H1 (cell line): ENCODE results near the gene RASAL2. TPM values are rescaled to one million over a fixed set of nuclear protein-coding genes. Genes with fewer than 3 reads are reported as not detected.

Experiments
- CTCF ChIA-PET: fragments of 300-600 bp; sonication (Branson Sonifier 250); formaldehyde crosslinking; loops from one replicate; lab custom pipeline; 2021; ENCODE audit not compliant: partially characterized antibody; lab: Charles Lee
- POLR2A ChIA-PET: fragments of 300-600 bp; sonication (Branson Sonifier 250); formaldehyde crosslinking; loops from one replicate; lab custom pipeline; 2021; ENCODE audit warnings: inconsistent platforms; ENCODE audit not compliant: partially characterized antibody; lab: Charles Lee
- DNase-seq, 2 experiments: peaks; one replicate each; pipeline versions ENCODE4 v3.0.0 to v3.0.0-alpha.2; 2010 to 2022; ENCODE audit warnings: low spot score in 2 of 2, low read depth in 1 of 2, mixed read lengths in 1 of 2
- FAIRE-seq: peaks from 2 replicates; lab custom pipeline; 2011; peaks lifted over from hg19 to GRCh38; lab: Jason Lieb, UNC
- H2AFZ ChIP-seq: 2 replicates; pipeline ENCODE4 v1.8.1; 2012; ENCODE audit warnings: low read length, inconsistent platforms
- H2AK5ac ChIP-seq: 2 replicates; pipeline ENCODE4 v1.6.1; 2013; ENCODE audit warnings: low read depth, low read length
- H2BK120ac ChIP-seq: replicated peaks from 2 replicates; pipeline ENCODE3; 2013; ENCODE audit warnings: low read depth, low read length, inconsistent platforms
- H2BK12ac ChIP-seq: 2 replicates; pipeline ENCODE4 v1.6.1; 2013; ENCODE audit warnings: low read depth, low read length
- H2BK15ac ChIP-seq: 2 replicates; pipeline ENCODE4 v1.6.1; 2013; ENCODE audit warnings: low read length
- H2BK20ac ChIP-seq: 2 replicates; pipeline ENCODE4 v1.6.1; 2013; ENCODE audit warnings: low read length
- H2BK5ac ChIP-seq: 2 replicates; pipeline ENCODE4 v1.6.1; 2013; ENCODE audit warnings: low read depth, low read length
- H3K14ac ChIP-seq: 2 replicates; pipeline ENCODE4 v1.6.1; 2013; ENCODE audit warnings: inconsistent platforms; ENCODE audit not compliant: insufficient read length
- H3K18ac ChIP-seq: 2 replicates; pipeline ENCODE4 v1.6.1; 2013; ENCODE audit warnings: low read length; ENCODE audit errors: extremely low read depth
- H3K23ac ChIP-seq: 2 replicates; pipeline ENCODE4 v1.6.1; 2013; ENCODE audit warnings: inconsistent platforms; ENCODE audit not compliant: insufficient read length
- H3K23me2 ChIP-seq: 2 replicates; pipeline ENCODE4 v1.6.1; 2013; ENCODE audit warnings: low read depth, low read length
- H3K27ac ChIP-seq: 2 replicates; pipeline ENCODE4 v1.6.1; 2011; ENCODE audit warnings: low read depth, low read length, inconsistent platforms
- H3K27me3 ChIP-seq, 4 experiments: replicated peaks in 1 of 4; 1 replicate in 1 of 4; 2 replicates in 3 of 4; pipeline versions ENCODE4 v1.6.1 to v1.8.1; 2011 to 2013; ENCODE audit warnings: low read length in 3 of 4, mild to moderate bottlenecking in 3 of 4, inconsistent platforms in 2 of 4, mixed read lengths in 2 of 4, moderate library complexity in 1 of 4; ENCODE audit not compliant: control insufficient read depth in 3 of 4, insufficient read depth in 3 of 4; ENCODE audit errors: extremely low read depth in 1 of 4
- H3K36me3 ChIP-seq, 4 experiments: 2 replicates each; pipeline versions ENCODE4 v1.6.1 to v1.8.1; 2011 to 2013; ENCODE audit warnings: mild to moderate bottlenecking in 4 of 4, low read length in 3 of 4, moderate library complexity in 2 of 4, control low read depth in 1 of 4, inconsistent platforms in 1 of 4; ENCODE audit not compliant: insufficient read depth in 4 of 4, control insufficient read depth in 2 of 4
- H3K4ac ChIP-seq: replicated peaks from 2 replicates; pipeline ENCODE3; 2013; ENCODE audit warnings: low read length, low read depth, mixed read lengths, inconsistent platforms; ENCODE audit not compliant: insufficient read length
- H3K4me1 ChIP-seq, 4 experiments: replicated peaks in 1 of 4; 1 replicate in 1 of 4; 2 replicates in 3 of 4; pipeline versions ENCODE4 v1.6.1 to v1.8.1; 2011 to 2013; ENCODE audit warnings: low read length in 3 of 4, inconsistent platforms in 2 of 4, mixed read lengths in 1 of 4; ENCODE audit not compliant: insufficient read depth in 4 of 4, control insufficient read depth in 3 of 4
- H3K4me2 ChIP-seq, 2 experiments: 2 replicates each; pipeline versions ENCODE4 v1.6.1 to v1.8.1; 2011 to 2013; ENCODE audit warnings: low read depth in 2 of 2, low read length in 2 of 2, control low read depth in 1 of 2, inconsistent platforms in 1 of 2, mild to moderate bottlenecking in 1 of 2; ENCODE audit not compliant: insufficient read depth in 1 of 2
- H3K4me3 ChIP-seq, 4 experiments: fragments of 200-600, 300-600 bp in 1 of 4; sonication (generic), shearing (Covaris generic), sonication (Bioruptor Twin) in 1 of 4; 2 replicates each; pipeline versions ENCODE4 v1.5.1 to v1.8.1; 2011 to 2016; ENCODE audit warnings: low read length in 4 of 4, low read depth in 3 of 4, control low read depth in 2 of 4, inconsistent platforms in 2 of 4, mild to moderate bottlenecking in 2 of 4, mixed read lengths in 1 of 4, moderate library complexity in 1 of 4; ENCODE audit not compliant: insufficient read depth in 2 of 4; ENCODE audit errors: extremely low read depth in 1 of 4
- H3K56ac ChIP-seq: replicated peaks from 2 replicates; pipeline ENCODE3; 2013; ENCODE audit warnings: low read depth, mild to moderate bottlenecking, mixed read lengths, low read length, inconsistent platforms; ENCODE audit not compliant: insufficient read length
- H3K79me1 ChIP-seq: 2 replicates; pipeline ENCODE4 v1.6.1; 2013; ENCODE audit warnings: low read depth, low read length, control low read depth
- H3K79me2 ChIP-seq, 2 experiments: 2 replicates each; pipeline versions ENCODE4 v1.6.1 to v1.8.1; 2012 to 2013; ENCODE audit warnings: low read length in 2 of 2, mild to moderate bottlenecking in 2 of 2, inconsistent platforms in 1 of 2; ENCODE audit not compliant: insufficient read depth in 2 of 2, control insufficient read depth in 1 of 2
- H3K9ac ChIP-seq, 4 experiments: replicated peaks in 1 of 4; 1 replicate in 1 of 4; 2 replicates in 3 of 4; pipeline versions ENCODE4 v1.6.1 to v1.8.1; 2011 to 2013; ENCODE audit warnings: low read depth in 3 of 4, low read length in 3 of 4, control low read depth in 2 of 4, mild to moderate bottlenecking in 2 of 4, moderate library complexity in 2 of 4, inconsistent platforms in 1 of 4; ENCODE audit errors: extremely low read depth in 1 of 4
- H3K9me3 ChIP-seq, 2 experiments: 2 replicates each; pipeline versions ENCODE4 v1.6.1 to v1.8.1; 2012 to 2013; ENCODE audit warnings: mild to moderate bottlenecking in 2 of 2, moderate library complexity in 2 of 2, control low read depth in 1 of 2, inconsistent platforms in 1 of 2, low read depth in 1 of 2, low read length in 1 of 2, mixed read lengths in 1 of 2; ENCODE audit not compliant: insufficient read depth in 2 of 2
- H4K20me1 ChIP-seq, 2 experiments: replicated peaks in 1 of 2; 2 replicates each; pipeline versions ENCODE3 to v1.8.1; 2011 to 2013; ENCODE audit warnings: inconsistent platforms in 2 of 2, low read length in 2 of 2, mild to moderate bottlenecking in 1 of 2; ENCODE audit not compliant: insufficient read depth in 2 of 2, control insufficient read depth in 1 of 2
- H4K5ac ChIP-seq: 2 replicates; pipeline ENCODE4 v1.6.1; 2013; ENCODE audit warnings: low read length, low read depth, mixed read lengths, inconsistent platforms; ENCODE audit not compliant: insufficient read length
- H4K8ac ChIP-seq: 2 replicates; pipeline ENCODE4 v1.8.0; 2013; ENCODE audit warnings: mild to moderate bottlenecking, moderate library complexity, low read length, inconsistent platforms; ENCODE audit not compliant: insufficient read depth; ENCODE audit errors: extremely low read depth
- H4K91ac ChIP-seq: replicated peaks from 2 replicates; pipeline ENCODE3; 2013; ENCODE audit warnings: low read length, mixed read lengths, inconsistent platforms; ENCODE audit not compliant: insufficient read length
- ASH2L ChIP-seq: fragments of 200-600, 300-600 bp; sonication (generic); IDR thresholded peaks from one replicate; pipeline ENCODE4 v1.7.1; 2017; ENCODE audit warnings: low read length
- CHD2 ChIP-seq: IDR thresholded peaks from 2 replicates; pipeline ENCODE4 v1.6.1; 2012; ENCODE audit warnings: low read length, improper control_type of control experiment
- CREB1 ChIP-seq: IDR thresholded peaks from 2 replicates; pipeline ENCODE4 v1.6.1; 2012; ENCODE audit warnings: inconsistent platforms
- CTCF ChIP-seq, 3 experiments: IDR thresholded peaks; 1 replicate in 2 of 3; 2 replicates in 1 of 3; pipeline versions ENCODE4 v1.5.1 to v1.6.1; 2011; ENCODE audit warnings: low read length in 3 of 3, mild to moderate bottlenecking in 3 of 3, inconsistent platforms in 2 of 3, low read depth in 1 of 3, moderate library complexity in 1 of 3; ENCODE audit not compliant: insufficient read depth in 1 of 3; ENCODE audit errors: control extremely low read depth in 1 of 3
- KDM4A ChIP-seq: IDR thresholded peaks from one replicate; pipeline ENCODE4 v1.7.1; 2012; ENCODE audit warnings: low read depth, mild to moderate bottlenecking, moderate library complexity, low read length, inconsistent platforms; ENCODE audit not compliant: severe bottlenecking
- POLR2AphosphoS5 ChIP-seq: IDR thresholded peaks from 2 replicates; pipeline ENCODE4 v1.6.1; 2011; ENCODE audit warnings: low read depth, low read length
- RFX5 ChIP-seq: IDR thresholded peaks from 2 replicates; pipeline ENCODE4 v1.6.1; 2011; ENCODE audit warnings: low read depth, low read length, improper control_type of control experiment, borderline replicate concordance
- RNF2 ChIP-seq: fragments of 200-900, 300-1000 bp; sonication (generic); IDR thresholded peaks from 2 replicates; pipeline ENCODE4 v1.7.1; 2016; ENCODE audit warnings: borderline replicate concordance, low read depth, mild to moderate bottlenecking, antibody characterized with exemption, low read length; ENCODE audit not compliant: poor library complexity, severe bottlenecking; ENCODE audit errors: missing control alignments
- RXRA ChIP-seq: IDR thresholded peaks from 2 replicates; pipeline ENCODE4 v1.6.1; 2011; ENCODE audit warnings: low read depth, mild to moderate bottlenecking, low read length, moderate library complexity; ENCODE audit not compliant: insufficient read depth
- SP2 ChIP-seq: IDR thresholded peaks from 2 replicates; pipeline ENCODE4 v1.6.1; 2012; ENCODE audit warnings: mild to moderate bottlenecking, low read length, inconsistent platforms
- SP4 ChIP-seq: IDR thresholded peaks from 2 replicates; pipeline ENCODE4 v1.6.1; 2012; ENCODE audit warnings: low read length, inconsistent platforms
- TAF7 ChIP-seq: optimal IDR thresholded peaks from 2 replicates; pipeline ENCODE3; 2011; ENCODE audit warnings: low read depth, mild to moderate bottlenecking, inconsistent platforms, low read length, moderate library complexity, borderline replicate concordance
- TEAD4 ChIP-seq: IDR thresholded peaks from 2 replicates; pipeline ENCODE4 v1.6.1; 2012; ENCODE audit warnings: low read depth, low read length, inconsistent platforms, mixed read lengths
- WGBS, 2 experiments: shearing (Covaris generic) in 1 of 2; methylation state at CpG; one replicate each; pipeline versions ENCODE4 v1.1.6 to v1.1.7; 2013 to 2015; ENCODE audit warnings: low lambda C conversion rate in 2 of 2, mixed read lengths in 2 of 2, inconsistent platforms in 1 of 2, low coverage in 1 of 2, missing lambda C conversion rate in 1 of 2; ENCODE audit not compliant: insufficient replicate concordance in 2 of 2, insufficient coverage in 1 of 2, insufficient read length in 1 of 2; ENCODE audit errors: extremely low coverage in 1 of 2, missing lambda C conversion rate in 1 of 2; 5-methylcytosine and 5-hydroxymethylcytosine counted together
- polyA plus RNA-seq, 7 experiments: library from polyadenylated mRNA; depleted of rRNA in 3 of 7; stranded (reverse) in 5 of 7; unstranded in 2 of 7; fragments of >200 nt in 5 of 7; fragments of 200-250 nt in 2 of 7; gene quantifications; 1 replicate in 5 of 7; 2 replicates in 1 of 7; 4 replicates in 1 of 7; pipeline versions ENCODE4 v1.2.1 to v1.2.3, GENCODE V29; 2011 to 2013; ENCODE audit warnings: missing spikeins in 2 of 7, mixed read lengths in 2 of 7
- total RNA-seq: library from RNA; stranded (reverse); fragmentation: NEBNext Ultra II Directional; extraction: Animal tissue kit (Norgen Biotek cat#: 25700); gene quantifications from 2 replicates; pipeline ENCODE4 v1.2.1, GENCODE V29; 2021

Gene RASAL2
- total and polyA plus RNA-seq, 2 of the 8 experiments (the other 6 are each of a cell fraction or from before 2014, with no cell fraction given), result 15.9 to 32.5 TPM

GRCh38 chr1:178530037-178530402 lies 436.1 kb downstream of the RASAL2 start:
- H2BK20ac ChIP-seq, result no peak overlapping the region
- no peak overlapping the region for H3K56ac ChIP-seq
- no peak overlapping the region for H2BK15ac ChIP-seq
- no peaks in the 10 kb centered on the region for H3K27me3 ChIP-seq
- no peak overlapping the region for H2BK5ac ChIP-seq
- WGBS, 2 experiments, result 91% methylated on average over 2 of the region's 2 CpGs; no CpG with 5 or more reads in 1 of the 2 experiments
- no peaks in the 10 kb centered on the region for H3K23me2 ChIP-seq
- no peak overlapping the region for H4K91ac ChIP-seq
- no peak overlapping the region for H2AK5ac ChIP-seq
- H3K4me2 ChIP-seq, result no peak overlapping the region
- H3K9ac ChIP-seq, result no peak overlapping the region
- H4K5ac ChIP-seq, result no peak overlapping the region
- H3K27ac ChIP-seq, result no peak overlapping the region
- H2BK12ac ChIP-seq, result no peak overlapping the region
- no peaks in the 10 kb centered on the region for H4K20me1 ChIP-seq
- no peaks in the 10 kb centered on the region for H3K36me3 ChIP-seq
- no peaks in the 10 kb centered on the region for H3K79me2 ChIP-seq
- no peak overlapping the region for H3K14ac ChIP-seq
- POLR2A ChIA-PET, result no interaction called here
- no peak overlapping the region for H2AFZ ChIP-seq
- H2BK120ac ChIP-seq, result no peak overlapping the region
- FAIRE-seq (no peak), DNase-seq (no peak)
- H3K18ac ChIP-seq, result no peak overlapping the region
- CTCF ChIA-PET, result interaction anchor here (0.5 to 16.8 kb wide), 17 partner anchors 10 to 548 kb away, joined by 3 to 238 read pairs (median 6); partner anchors contain the start of gene TEX35
- H3K23ac ChIP-seq, result no peak overlapping the region
- H3K9me3 ChIP-seq, result no peaks in the 10 kb centered on the region
- peaks cover 0 to 2% (median under 1%) of the 10 kb centered on the region in 4 experiments; a peak in 1 of 7 replicates for H3K4me1 ChIP-seq
- H4K8ac ChIP-seq, result no peak overlapping the region
- H3K79me1 ChIP-seq, result no peaks in the 10 kb centered on the region
- H3K4ac ChIP-seq, result no peak overlapping the region
- H3K4me3 ChIP-seq, result no peak overlapping the region
- TF ChIP-seq RFX5 (no peak), RXRA (no peak), SP2 (no peak), CREB1 (no peak), CHD2 (no peak), RNF2 (no peak), TEAD4 (no peak), CTCF (IDR thresholded peaks at IDR 0.05; ENCODE audit: control extremely low read depth in 1 of 3, insufficient read depth in 1 of 3, low read depth in 1 of 3, low read length in 3 of 3) (no peak), SP4 (no peak), ASH2L (no peak), POLR2AphosphoS5 (no peak), TAF7 (no peak), KDM4A (no peak)
